Activated gamma-delta T cell (primary cell): ENCODE measurements around the gene SYAP1.
A peak's percentile ranks its signal among the peaks of the same experiment; 100 is the strongest.
"Not testable (repeated sequence)": the region's sequence is repeated elsewhere in the genome, so short reads cannot be mapped to it uniquely, and the experiment has no call there.

Source experiments
- DNase-seq: peaks from one replicate; lab custom pipeline; 2025; lab: John Stamatoyannopoulos, UW
- total RNA-seq, 2 donors: gene quantifications; one replicate each; lab custom pipeline; 2026; lab: John Stamatoyannopoulos, UW

The SYAP1 gene
- total RNA-seq = 62.6 to 82.3 reads per million in 2 donors

DNA sequence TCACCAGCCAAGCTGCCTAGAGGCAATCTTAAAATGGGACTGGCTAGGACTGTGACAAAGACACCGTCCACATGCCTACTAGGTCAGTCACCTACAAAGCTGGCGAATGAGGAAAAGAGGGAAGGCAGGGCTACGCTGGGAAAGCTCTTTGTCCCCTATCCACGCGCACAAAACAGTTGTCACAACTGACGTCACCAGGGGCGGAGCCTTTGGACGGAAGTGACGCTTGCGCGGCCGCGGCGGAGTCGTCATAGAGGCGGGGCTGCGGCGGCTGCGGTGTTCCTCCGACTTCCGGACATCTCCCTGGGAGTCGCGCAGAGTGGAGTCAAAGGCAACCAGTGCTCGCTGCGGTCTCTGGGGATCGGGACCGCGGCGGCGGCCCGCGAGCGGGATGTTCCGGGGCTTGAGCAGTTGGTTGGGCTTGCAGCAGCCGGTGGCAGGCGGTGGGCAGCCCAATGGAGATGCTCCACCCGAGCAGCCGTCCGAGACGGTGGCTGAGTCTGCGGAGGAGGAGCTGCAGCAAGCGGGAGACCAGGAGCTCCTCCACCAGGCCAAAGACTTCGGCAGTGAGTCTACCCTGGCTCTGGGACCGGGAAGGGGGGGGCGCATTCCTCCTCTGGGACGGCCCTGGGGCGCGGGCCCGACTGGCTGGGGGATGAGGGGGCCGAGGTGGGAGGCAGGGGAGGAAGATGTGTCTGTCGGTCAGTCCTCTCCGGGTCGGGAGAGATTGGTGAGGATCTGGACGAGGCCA lies at the start of gene SYAP1:
Gene SYAP1 (plus strand): TSS at position 279 of the 751 bp plus-strand sequence. CDS start 113 bp downstream, at position 392.
- peak; percentile 97 for DNase-seq

GRCh38 chrX:16671005-16671404 lies 48.4 kb upstream of the SYAP1 start:
- no peak for DNase-seq

- DNase-seq = no peak
Observed at GRCh38 chrX:16678689-16679088, 40.7 kb upstream of the SYAP1 start.

DNA sequence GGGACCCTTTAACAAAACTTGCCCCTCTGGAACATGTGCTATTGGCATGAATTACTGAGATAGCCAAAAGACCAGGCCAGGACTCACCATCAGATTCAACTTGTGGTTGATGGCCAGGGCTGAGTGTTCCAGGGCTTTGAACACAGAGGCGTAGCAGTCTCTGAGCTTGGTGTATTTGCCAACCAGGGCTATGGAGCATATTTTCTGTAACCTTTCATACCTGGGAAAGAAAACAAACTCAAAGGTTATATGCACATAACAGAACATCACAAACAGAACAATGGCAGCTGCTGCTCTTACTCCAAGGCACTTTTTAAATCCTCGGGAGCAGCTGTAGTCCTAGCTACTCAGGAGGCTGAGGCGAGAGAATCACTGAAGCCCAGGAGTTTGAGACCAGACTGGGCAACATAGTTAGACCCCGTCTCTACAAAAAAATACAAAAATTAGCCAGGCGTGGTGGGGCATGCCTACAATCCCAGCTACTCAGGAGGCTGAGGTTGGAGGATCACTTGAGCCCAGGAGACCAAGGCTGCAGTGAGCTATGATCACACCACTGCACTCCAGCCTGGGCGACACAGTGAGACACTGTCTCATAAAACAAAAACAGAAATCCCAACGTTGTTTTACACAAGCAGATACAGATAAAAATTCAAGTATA lies 36.3 kb upstream of the SYAP1 start:
- no peak for DNase-seq

GRCh38 chrX:16687514-16687913 lies 31.9 kb upstream of the SYAP1 start:
- DNase-seq = no peak

GRCh38 chrX:16695079-16695676 lies 24.2 kb upstream of the SYAP1 start:
- DNase-seq = no peak

GRCh38 chrX:16696956-16697355 lies 22.5 kb upstream of the SYAP1 start:
- DNase-seq = no peak

DNA sequence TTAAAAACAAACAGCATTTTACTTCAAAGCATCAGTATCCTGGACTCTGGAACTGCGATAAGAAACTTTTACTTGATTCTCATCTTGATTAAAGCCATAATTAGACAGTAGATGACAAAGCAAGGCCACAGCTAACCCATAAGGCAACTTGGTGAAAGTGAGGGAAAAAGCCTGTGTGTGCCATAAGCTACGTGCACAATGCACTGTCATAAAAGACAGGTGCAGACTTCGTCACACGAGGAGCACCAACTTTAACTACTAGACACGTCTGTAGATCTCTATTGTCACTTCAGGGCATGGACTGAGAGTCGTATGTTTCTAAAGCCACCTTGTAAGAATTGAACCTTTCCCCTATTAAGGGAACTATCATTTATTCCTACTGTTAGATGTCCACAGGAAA lies 20.0 kb upstream of the SYAP1 start:
- DNase-seq = no peak

- no peak for DNase-seq
Observed at GRCh38 chrX:16700734-16701133, 18.7 kb upstream of the SYAP1 start.

GRCh38 chrX:16702700-16703599 lies 16.5 kb upstream of the SYAP1 start:
- no peak for DNase-seq

DNA sequence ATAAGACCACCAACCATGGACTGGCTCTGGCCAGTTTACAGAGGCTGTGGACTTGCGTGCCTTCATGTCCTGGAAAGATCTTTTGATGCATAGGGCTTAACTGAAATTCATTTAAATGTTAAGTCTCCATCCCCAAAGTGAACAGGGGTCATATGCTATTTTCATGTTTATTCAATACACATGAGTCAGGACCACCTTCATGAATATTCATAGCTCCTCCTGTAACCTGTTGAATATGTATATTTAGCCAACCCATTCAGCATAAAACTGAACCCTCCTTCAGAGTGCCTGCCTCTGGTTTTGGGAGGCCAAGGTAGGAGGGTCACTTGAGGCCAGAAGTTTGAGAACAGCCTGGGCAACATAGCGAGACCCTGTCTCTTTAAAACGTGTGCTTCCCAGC lies 14.0 kb upstream of the SYAP1 start:
- DNase-seq = no peak

DNA sequence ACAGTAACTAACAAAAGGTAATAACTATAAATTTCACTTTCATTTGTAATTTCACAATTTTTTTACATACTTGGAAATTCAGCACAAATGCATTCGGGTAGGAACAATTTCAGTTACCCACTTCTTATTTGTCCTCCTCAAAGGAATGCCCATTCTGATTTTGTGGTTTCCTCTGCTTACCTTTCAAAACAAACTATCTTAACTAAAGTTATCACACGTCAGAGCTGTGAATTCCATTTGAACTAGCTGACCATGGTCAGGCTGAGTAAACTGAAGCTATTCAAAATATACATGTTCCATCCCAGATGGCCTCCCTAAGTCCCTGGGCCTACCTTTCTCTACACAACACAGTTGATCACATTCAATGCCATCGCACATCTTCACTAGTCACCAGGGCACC lies 11.4 kb upstream of the SYAP1 start:
- DNase-seq = no peak

DNA sequence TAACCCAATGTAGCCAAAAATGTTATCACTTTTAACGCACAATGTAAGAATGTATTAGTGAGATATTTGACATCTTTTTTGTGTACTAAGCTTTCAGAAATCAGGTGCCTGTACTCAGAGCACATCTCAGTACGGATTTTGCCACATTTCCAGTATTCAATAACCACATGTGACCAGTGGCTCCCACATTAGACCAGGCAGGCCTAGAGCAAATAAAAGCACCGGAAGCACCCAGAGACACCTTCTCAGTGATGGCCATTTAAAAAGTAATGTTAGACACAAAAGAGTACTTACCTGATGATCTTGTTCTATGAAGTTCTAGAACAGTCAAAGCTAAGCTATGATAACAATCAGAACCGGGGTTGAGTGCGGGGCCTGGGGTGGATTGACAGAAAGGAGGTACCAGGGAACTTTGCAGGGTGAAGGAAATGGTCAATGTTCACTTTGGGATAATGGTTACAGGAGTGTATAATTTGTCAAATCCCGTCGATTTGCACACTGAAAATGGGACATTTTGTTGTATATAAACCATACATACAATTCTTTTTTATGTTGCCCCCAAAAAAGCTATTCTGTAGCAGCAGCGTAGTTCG lies 8.1 kb upstream of the SYAP1 start:
- DNase-seq = no peak

DNA sequence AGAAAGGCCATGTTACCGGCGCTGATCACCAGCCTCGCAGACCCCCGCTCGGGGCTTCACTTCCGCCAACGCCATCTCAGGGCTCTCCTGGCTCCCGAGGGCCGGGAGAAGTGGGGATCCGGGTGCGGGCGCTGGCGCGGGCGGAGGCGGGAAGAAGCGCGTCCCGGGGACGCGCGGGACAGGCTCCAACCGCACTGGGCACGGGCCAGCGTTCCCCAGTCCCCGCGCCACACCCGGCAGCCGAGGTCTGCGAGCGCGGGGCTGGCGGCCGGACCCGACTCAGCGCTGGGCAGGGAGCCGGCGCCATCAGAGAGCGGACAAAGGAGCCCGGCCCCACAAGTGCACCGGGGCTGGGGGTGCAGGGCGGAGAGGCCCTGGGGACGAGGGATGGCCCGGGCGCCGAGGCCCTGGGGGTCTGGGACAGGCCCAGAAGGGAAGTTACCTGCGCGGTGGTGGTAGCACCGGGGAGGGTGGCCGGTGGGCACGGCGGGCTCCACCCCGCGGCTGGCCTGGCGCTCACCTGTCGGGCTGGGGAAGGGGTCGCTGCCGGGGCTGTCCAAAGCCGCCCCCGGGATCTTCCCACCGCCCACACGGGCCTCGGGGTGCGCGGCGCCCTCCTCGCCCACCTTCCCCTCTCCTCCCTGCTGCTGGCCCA lies 7.4 kb upstream of the SYAP1 start:
- DNase-seq = peak; percentile 16

DNA sequence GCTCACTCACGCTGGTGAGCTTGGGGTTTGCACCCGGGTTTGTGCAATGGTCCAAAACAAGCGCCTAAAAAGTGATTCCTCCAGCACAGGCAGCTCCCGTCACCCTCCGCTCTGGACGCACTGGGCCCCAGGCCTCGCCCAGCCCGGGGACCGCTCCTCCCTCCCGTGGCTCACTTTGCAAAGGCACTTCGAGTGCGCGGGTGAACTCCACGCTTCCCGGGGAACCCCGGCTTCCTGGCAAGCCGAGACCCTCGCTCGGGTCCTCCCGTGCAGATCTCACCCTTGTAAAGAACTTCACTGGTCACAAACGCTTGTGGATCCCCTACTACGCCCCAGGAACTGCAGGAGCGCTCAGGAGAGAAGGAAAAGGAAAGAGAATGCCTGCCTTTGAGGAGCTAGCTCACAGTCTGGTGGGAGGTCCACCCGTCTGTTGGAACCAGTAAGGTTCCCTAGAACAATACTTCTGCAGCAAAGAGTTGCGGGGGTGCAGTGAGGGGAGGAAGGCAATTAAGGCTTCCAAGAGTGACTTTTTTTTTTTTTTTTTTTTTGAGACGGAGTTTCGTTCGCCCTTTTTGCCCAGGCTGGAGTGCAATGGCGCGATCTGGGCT lies 6.8 kb upstream of the SYAP1 start, which contains the start of gene CTPS2:
Gene CTPS2 (minus strand): TSS at position 122 of the 608 bp plus-strand sequence. CDS start 9,767 bp downstream, outside the sequence.
- DNase-seq = peak; percentile 27

GRCh38 chrX:16714504-16714903 lies 4.9 kb upstream of the SYAP1 start:
- DNase-seq = no peak

GRCh38 chrX:16715638-16716037 lies 3.8 kb upstream of the SYAP1 start:
- DNase-seq = not testable (repeated sequence)

DNA sequence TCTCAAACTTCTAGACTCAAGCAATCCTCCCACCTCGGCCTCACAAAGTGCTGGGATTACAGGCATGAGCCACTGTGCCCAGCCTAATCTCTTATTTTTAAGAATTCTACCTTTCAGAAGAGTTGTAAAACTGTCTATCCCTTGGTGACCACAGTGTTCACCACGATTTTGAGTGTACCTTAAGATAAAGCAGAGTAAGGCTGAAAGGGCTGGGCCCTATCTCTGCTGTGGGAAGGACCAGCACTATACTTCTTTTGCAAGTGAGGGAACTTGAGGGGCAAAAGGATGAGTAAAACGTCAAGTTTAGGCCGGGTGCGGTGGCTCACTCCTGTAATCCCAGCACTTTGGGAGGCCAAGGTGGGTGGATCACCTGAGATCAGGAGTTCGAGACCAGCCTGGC lies 3.0 kb upstream of the SYAP1 start:
- not testable (repeated sequence) for DNase-seq

GRCh38 chrX:16718824-16719333 lies 533 bp upstream of the SYAP1 start:
- DNase-seq = no peak

GRCh38 chrX:16722481-16722880 lies 3.1 kb downstream of the SYAP1 start:
- DNase-seq = no peak
